Stomach (tissue), 19 donors: ENCODE measurements around the gene COL13A1. TPM values are rescaled to one million over a fixed set of nuclear protein-coding genes. Genes with fewer than 3 reads are reported as not detected.

ENCODE experiments used
- DNase-seq, 2 donors: peaks; one replicate each; pipeline versions ENCODE4 v3.0.0 to v3.0.0-alpha.2; 2013 to 2019
- H3K27ac ChIP-seq, 5 donors: fragments of 200-600 bp in 4 of 5; sonication (generic) in 4 of 5; one replicate each; pipeline ENCODE4 v1.5.1; 2013 to 2019; ENCODE audit warnings: mild to moderate bottlenecking in 1 of 5, moderate library complexity in 1 of 5
- H3K27me3 ChIP-seq, 3 donors: fragments of 200-600 bp; sonication (generic); one replicate each; pipeline ENCODE4 v1.5.1; 2017 to 2019; ENCODE audit warnings: mixed run types in 1 of 3
- H3K36me3 ChIP-seq, 4 donors: fragments of 200-600 bp; sonication (generic); 1 replicate in 3 of 4; 2 replicates in 1 of 4; pipeline ENCODE4 v1.5.1; 2016 to 2019
- H3K4me1 ChIP-seq, 4 donors: fragments of 200-600 bp; sonication (generic); one replicate each; pipeline ENCODE4 v1.5.1; 2016 to 2019
- H3K4me3 ChIP-seq, 4 donors: fragments of 200-600 bp; sonication (generic) in 3 of 4; one replicate each; pipeline ENCODE4 v1.5.1; 2016 to 2019; ENCODE audit warnings: mild to moderate bottlenecking in 1 of 4
- H3K9me3 ChIP-seq, 4 donors: fragments of 200-600 bp; sonication (generic); one replicate each; pipeline ENCODE4 v1.5.1; 2016 to 2019
- EP300 ChIP-seq: sonication (generic); formaldehyde crosslinking; IDR thresholded peaks from one replicate; pipeline ENCODE4 v1.6.1; 2017; ENCODE audit warnings: antibody characterized with exemption
- POLR2A ChIP-seq, 4 donors: fragments of 450-650 bp; IDR thresholded peaks; one replicate each; pipeline ENCODE4 v1.6.1; 2016; ENCODE audit warnings: antibody characterized with exemption in 4 of 4, control low read depth in 2 of 4, mild to moderate bottlenecking in 1 of 4, moderate library complexity in 1 of 4
- POLR2AphosphoS5 ChIP-seq, 3 donors: sonication (generic); formaldehyde crosslinking; IDR thresholded peaks; one replicate each; pipeline ENCODE4 v1.6.1; 2016; ENCODE audit warnings: antibody characterized with exemption in 3 of 3
- WGBS, 5 donors: extraction: QIAGEN DNeasy Blood & Tissue Kit in 3 of 5; methylation state at CpG; one replicate each; pipeline versions ENCODE4 v1.1.5 to v1.1.7; 2013 to 2018; 5-methylcytosine and 5-hydroxymethylcytosine counted together
- intact Hi-C: fragments of 100-400 bp; cut with DNase I; formaldehyde crosslinking; loops from one replicate; pipeline ENCODE4 v1.15.1; 2023; ENCODE audit warnings: low total_unique reads
- long read RNA-seq, 10 donors: transcript quantifications; one replicate each; lab custom pipeline, GENCODE V29; 2026
- polyA plus RNA-seq, 3 donors: library from polyadenylated mRNA; stranded (reverse); fragments of 200-250 nt; gene quantifications; one replicate each; pipeline ENCODE4 v1.2.3, GENCODE V29; 2013
- total RNA-seq, 5 donors: library from RNA; depleted of rRNA; stranded (reverse); fragments of >200 nt; gene quantifications; one replicate each; pipeline versions ENCODE4 v1.1.0 to v1.2.3, GENCODE V29; 2014 to 2016
- TF ChIP-seq, protein P1 (sequence below), 7 experiments: fragments of 450-650 bp in 4 of 7; fragments of 200-600 bp in 3 of 7; sonication (generic) in 3 of 7; IDR thresholded peaks; one replicate each; pipeline ENCODE4 v1.5.1; 2016 to 2019; ENCODE audit warnings: antibody characterized with exemption in 7 of 7, control low read depth in 2 of 7, mild to moderate bottlenecking in 1 of 7
- donor health status: healthy with polysubstance abuse.
- donor health status: Bipolar disorder and iron deficiency.
- donor health status: healthy.

Gene COL13A1
- 1 to 10 TPM in 4 of 5 donors, under 1 TPM in 1; 0.58 to 9.9 (median 7.1) TPM for total RNA-seq
- 1 to 10 TPM; 1.2 to 7.2 (median 1.4) TPM for polyA plus RNA-seq
- long read RNA-seq, donor 1 = 0 reads
- long read RNA-seq, donor 2, partial matches to known transcripts = 0 of 1 reads
- long read RNA-seq, donor 2, other reads (novel, unspliced or antisense) = 0 of 1 reads
- long read RNA-seq, donor 3 = 0 reads
- long read RNA-seq, donor 4 = 0 reads
- long read RNA-seq, donor 5 = 0 reads
- long read RNA-seq, donor 6, partial matches to known transcripts = 0 of 1 reads
- long read RNA-seq, donor 6, other reads (novel, unspliced or antisense) = 0 of 1 reads
- long read RNA-seq, donor 7 = 0 reads
- long read RNA-seq, donor 8, partial matches to known transcripts = 0 of 3 reads
- long read RNA-seq, donor 8, other reads (novel, unspliced or antisense) = 0 of 3 reads
- long read RNA-seq, donor 9, partial matches to known transcripts = 0 of 1 reads
- long read RNA-seq, donor 9, other reads (novel, unspliced or antisense) = 0 of 1 reads
- long read RNA-seq, donor 10 = 0 reads

DNA sequence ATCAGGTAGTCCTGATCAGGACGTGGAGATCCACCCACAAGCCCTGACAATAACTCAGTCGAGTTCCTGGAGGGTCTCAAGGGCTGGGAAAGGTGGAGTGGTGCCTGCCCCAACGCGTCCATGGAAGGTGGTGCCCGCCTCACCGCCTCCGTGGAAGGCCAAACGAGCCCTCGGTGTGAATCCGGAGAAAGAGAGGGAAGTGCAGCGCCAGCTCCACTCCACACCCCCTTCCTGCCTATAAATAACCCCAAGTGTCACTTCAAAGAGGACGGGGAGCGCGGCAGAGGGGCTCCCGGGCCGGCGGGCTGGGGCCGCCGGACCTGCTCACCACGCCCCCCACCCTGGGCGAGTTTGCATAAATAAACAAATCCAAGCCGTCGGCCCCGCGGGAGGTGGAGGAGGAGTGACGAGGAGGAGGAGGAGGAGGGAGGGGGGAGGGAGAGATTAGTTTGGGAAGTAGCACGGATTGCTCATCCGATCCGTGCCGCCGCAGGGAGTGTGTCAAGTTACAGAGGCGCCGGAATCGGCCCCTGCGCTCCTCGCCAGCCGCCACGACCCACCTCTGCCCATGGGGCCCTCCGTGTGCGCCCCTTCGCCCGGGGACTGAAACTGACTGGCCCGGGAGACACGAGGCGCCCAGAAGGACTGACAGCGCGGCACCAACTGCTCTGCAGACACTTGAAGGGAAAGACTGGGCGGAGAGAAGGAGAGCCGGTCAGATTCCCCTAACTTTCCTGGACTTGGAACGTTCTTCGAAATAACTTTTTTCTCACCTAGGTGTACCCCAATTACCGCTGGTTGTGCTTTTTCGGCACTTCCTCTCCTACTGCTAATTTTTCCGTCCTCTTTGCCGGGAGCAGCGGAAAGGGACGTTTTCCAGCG is at the start of gene COL13A1:
COL13A1 (plus strand) TSS at position 473 of the 882 bp plus-strand sequence. CDS start 518 bp downstream, outside the sequence.
- intact Hi-C loops = no loop called here
- no peak for TF ChIP-seq POLR2A (IDR thresholded peaks at IDR 0.05)
- no peak for TF ChIP-seq EP300
- TF ChIP-seq, protein P1, sequence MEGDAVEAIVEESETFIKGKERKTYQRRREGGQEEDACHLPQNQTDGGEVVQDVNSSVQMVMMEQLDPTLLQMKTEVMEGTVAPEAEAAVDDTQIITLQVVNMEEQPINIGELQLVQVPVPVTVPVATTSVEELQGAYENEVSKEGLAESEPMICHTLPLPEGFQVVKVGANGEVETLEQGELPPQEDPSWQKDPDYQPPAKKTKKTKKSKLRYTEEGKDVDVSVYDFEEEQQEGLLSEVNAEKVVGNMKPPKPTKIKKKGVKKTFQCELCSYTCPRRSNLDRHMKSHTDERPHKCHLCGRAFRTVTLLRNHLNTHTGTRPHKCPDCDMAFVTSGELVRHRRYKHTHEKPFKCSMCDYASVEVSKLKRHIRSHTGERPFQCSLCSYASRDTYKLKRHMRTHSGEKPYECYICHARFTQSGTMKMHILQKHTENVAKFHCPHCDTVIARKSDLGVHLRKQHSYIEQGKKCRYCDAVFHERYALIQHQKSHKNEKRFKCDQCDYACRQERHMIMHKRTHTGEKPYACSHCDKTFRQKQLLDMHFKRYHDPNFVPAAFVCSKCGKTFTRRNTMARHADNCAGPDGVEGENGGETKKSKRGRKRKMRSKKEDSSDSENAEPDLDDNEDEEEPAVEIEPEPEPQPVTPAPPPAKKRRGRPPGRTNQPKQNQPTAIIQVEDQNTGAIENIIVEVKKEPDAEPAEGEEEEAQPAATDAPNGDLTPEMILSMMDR (IDR thresholded peaks at IDR 0.05) = peak in 1 of 7 experiments; percentile 2
- no peak for TF ChIP-seq POLR2AphosphoS5 (IDR thresholded peaks at IDR 0.05)
- peak within 1 kb of the TSS; percentile 44 to 63 (median 50) for H3K4me3 ChIP-seq
- WGBS, 5 donors = 1 to 3% (median 1%) methylated on average over 23 to 58 of the region's 58 CpGs
- no peaks in the 10 kb centered on the region for H3K36me3 ChIP-seq
- H3K9me3 ChIP-seq = no peaks in the 10 kb centered on the region
- peak in 1 of 2 donors; percentile 68 for DNase-seq
- H3K27ac ChIP-seq = peak within 1 kb of the TSS in 1 of 5 donors; percentile 67
- H3K27me3 ChIP-seq = peaks cover 2 to 43% (median 30%) of the 10 kb centered on the region in 3 donors
- H3K4me1 ChIP-seq = peaks cover 18 to 29% (median 24%) of the 10 kb centered on the region in 4 donors

DNA sequence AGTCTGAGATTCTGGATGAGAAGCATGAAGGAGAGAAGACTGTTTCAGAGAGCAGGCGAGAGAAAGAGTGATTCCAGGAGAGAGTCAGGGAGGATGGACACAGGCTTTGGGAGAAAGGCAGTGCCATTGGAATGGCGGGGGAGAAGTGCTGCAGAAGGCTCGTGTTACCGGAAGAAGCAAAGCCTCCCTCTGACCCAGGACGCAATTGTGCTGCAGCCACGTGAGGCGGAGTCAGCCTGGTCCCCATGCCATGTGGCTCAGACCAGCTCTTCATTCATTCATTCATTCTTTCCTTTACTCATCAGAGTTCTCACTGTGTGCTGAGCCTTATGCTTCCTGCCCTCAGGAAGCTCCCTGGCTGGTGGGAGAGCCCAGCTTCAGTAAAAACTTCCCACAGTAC is 49.2 kb upstream of the COL13A1 start:
- intact Hi-C loops = no loop called here
- Histone ChIP-seq H3K27ac (no peak overlapping the region), H3K36me3 (no peaks in the 10 kb centered on the region), H3K9me3 (no peaks in the 10 kb centered on the region), H3K4me3 (no peak overlapping the region), H3K27me3 (peaks cover 0 to 7% (median 0%) of the 10 kb centered on the region in 3 donors), H3K4me1 (peaks cover 0 to 8% (median 2%) of the 10 kb centered on the region in 4 donors)
- TF ChIP-seq POLR2AphosphoS5 (IDR thresholded peaks at IDR 0.05) (no peak), POLR2A (IDR thresholded peaks at IDR 0.05) (no peak), EP300 (no peak)
- TF ChIP-seq, protein P1 (IDR thresholded peaks at IDR 0.05) = no peak
- DNase-seq = no peak
- 66 to 82% (median 78%) methylated on average over 7 of the region's 7 CpGs for WGBS, 5 donors

DNA sequence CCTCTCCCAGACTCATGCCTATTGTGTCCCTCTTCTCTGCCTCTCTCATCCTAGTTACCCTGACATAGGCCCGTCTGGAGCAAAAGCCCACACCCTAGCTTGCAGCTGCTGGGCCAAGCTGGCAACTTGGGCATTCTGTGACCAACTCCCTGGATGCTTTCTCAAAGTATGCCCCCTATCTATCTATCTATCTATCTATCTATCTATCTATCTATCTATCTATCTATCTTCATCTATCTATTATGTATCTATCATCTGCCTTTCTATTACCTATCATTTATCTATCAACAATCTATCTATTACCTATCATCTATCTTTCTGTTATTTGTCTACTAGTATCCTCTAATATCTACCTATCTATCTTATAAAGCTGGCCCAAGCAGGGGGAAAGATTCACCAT is 45.4 kb upstream of the COL13A1 start:
- DNase-seq = no peak
- no peaks in the 10 kb centered on the region for H3K36me3 ChIP-seq
- WGBS, 5 donors = 73 to 100% (median 100%) methylated on average over 1 of the region's 1 CpG
- no peak overlapping the region for H3K27ac ChIP-seq
- peaks cover 0 to 14% (median 6%) of the 10 kb centered on the region in 4 donors for H3K4me1 ChIP-seq
- TF ChIP-seq, protein P1 (IDR thresholded peaks at IDR 0.05) = no peak
- TF ChIP-seq POLR2A (IDR thresholded peaks at IDR 0.05) (no peak), POLR2AphosphoS5 (IDR thresholded peaks at IDR 0.05) (no peak), EP300 (no peak)
- no peaks in the 10 kb centered on the region for H3K9me3 ChIP-seq
- intact Hi-C loops = no loop called here
- peaks cover 0 to 7% (median 0%) of the 10 kb centered on the region in 3 donors for H3K27me3 ChIP-seq
- H3K4me3 ChIP-seq = no peak overlapping the region

DNA sequence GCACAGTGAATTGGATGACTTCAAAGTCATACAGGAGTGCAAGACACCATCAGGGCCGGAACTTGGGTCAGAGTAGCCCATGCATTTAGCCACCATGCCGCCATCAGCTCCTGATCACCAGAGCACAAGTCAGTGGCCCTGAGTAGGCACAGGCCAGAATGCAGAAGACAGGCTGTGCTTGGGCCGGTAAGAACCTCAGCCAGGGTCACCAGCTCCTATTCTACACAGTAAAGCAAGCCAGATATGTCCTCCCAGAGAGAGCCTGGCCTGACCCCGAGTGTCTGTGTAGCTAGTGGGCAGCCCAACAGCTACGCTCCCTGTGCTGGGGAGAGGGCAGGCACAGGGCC is 44.5 kb upstream of the COL13A1 start:
- intact Hi-C loops = no loop called here
- peaks cover 0 to 14% (median 6%) of the 10 kb centered on the region in 4 donors for H3K4me1 ChIP-seq
- TF ChIP-seq EP300 = no peak
- TF ChIP-seq POLR2A (IDR thresholded peaks at IDR 0.05) = no peak
- peak overlapping the region in 1 of 5 donors; percentile 8 for H3K27ac ChIP-seq
- no peak for DNase-seq
- WGBS, 5 donors = 83 to 91% (median 90%) methylated on average over 3 to 5 of the region's 5 CpGs
- no peaks in the 10 kb centered on the region for H3K36me3 ChIP-seq
- H3K27me3 ChIP-seq = peaks cover 0 to under 1% (median 0%) of the 10 kb centered on the region in 3 donors
- H3K9me3 ChIP-seq = no peaks in the 10 kb centered on the region
- H3K4me3 ChIP-seq = no peak overlapping the region
